HCT116 (cell line): Measurements from ENCODE around the gene ITGB6. TPM values are rescaled to one million over a fixed set of nuclear protein-coding genes. Genes with fewer than 3 reads are reported as not detected.

ENCODE experiments used
- ATAC-seq: fragments of 200-7000 bp; cut with Tn5 transposase; 2 replicates; pipeline ENCODE4 v1.9.1; 2020; ENCODE audit warnings: mild to moderate bottlenecking, moderate library complexity
- BruUV-seq: library from RNA; stranded (reverse); fragments of 400-500 nt; replicated peaks from 2 replicates; lab custom pipeline; 2021; lab: Mats Ljungman, UMichigan
- CTCF ChIA-PET: fragments of 300-600 bp; sonication (Branson Sonifier 250); formaldehyde crosslinking; loops from one replicate; lab custom pipeline; 2021; ENCODE audit warnings: antibody characterized with exemption; lab: Charles Lee
- POLR2A ChIA-PET: fragments of 300-600, 350-600 bp; sonication (Branson Sonifier 250); formaldehyde crosslinking; loops from one replicate; lab custom pipeline; 2021; ENCODE audit warnings: antibody characterized with exemption; lab: Charles Lee
- RAD21 ChIA-PET, 2 experiments: fragments of 300-600 bp; sonication (Branson Sonifier 250); formaldehyde crosslinking; loops; one replicate each; lab custom pipeline; 2023; ENCODE audit warnings: low total read pairs in 2 of 2; ENCODE audit not compliant: uncharacterized antibody in 2 of 2, unreplicated experiment in 2 of 2, low non-redundant PET in 1 of 2; lab: Charles Lee
- DNase-seq: peaks from one replicate; pipeline ENCODE4 v3.0.0-alpha.2; 2010; ENCODE audit warnings: low read depth, low spot score
- H2AFZ ChIP-seq: fragments of 200-600 bp; shearing (Covaris generic), sonication (generic); 2 replicates; pipeline ENCODE4 v1.6.1; 2017; ENCODE audit warnings: low read depth, mixed run types, mixed read lengths, antibody characterized with exemption, low read length; ENCODE audit not compliant: poor library complexity, severe bottlenecking
- H3K27ac ChIP-seq: 2 replicates; pipeline ENCODE4 v1.5.1; 2012; ENCODE audit warnings: low read depth, low read length
- H3K27me3 ChIP-seq: fragments of 200-600 bp; sonication (generic); 2 replicates; pipeline ENCODE4 v1.6.1; 2016; ENCODE audit warnings: mixed run types, low read length, mixed read lengths; ENCODE audit not compliant: insufficient read depth
- H3K36me3 ChIP-seq, 2 experiments: fragments of 200-500 bp in 1 of 2; fragments of 200-600 bp in 1 of 2; sonication (Bioruptor generic) in 1 of 2; sonication (generic) in 1 of 2; 2 replicates each; pipeline versions ENCODE4 v1.5.1 to v1.6.1; 2014 to 2016; ENCODE audit warnings: low read length in 2 of 2, inconsistent platforms in 1 of 2, mixed read lengths in 1 of 2, mixed run types in 1 of 2; ENCODE audit not compliant: insufficient read depth in 2 of 2, control insufficient read depth in 1 of 2
- H3K4me1 ChIP-seq, 2 experiments: fragments of 200-600 bp in 1 of 2; sonication (generic) in 1 of 2; 2 replicates each; pipeline versions ENCODE4 v1.5.1 to v1.6.1; 2012 to 2017; ENCODE audit warnings: low read length in 2 of 2, inconsistent platforms in 1 of 2, mild to moderate bottlenecking in 1 of 2, mixed read lengths in 1 of 2, mixed run types in 1 of 2, moderate library complexity in 1 of 2; ENCODE audit not compliant: insufficient read depth in 2 of 2, control insufficient read depth in 1 of 2
- H3K4me2 ChIP-seq: fragments of 200-600 bp; sonication (generic); 2 replicates; pipeline ENCODE4 v1.6.1; 2017; ENCODE audit warnings: mixed run types, low read length, mixed read lengths
- H3K4me3 ChIP-seq, 2 experiments: fragments of 200-600 bp in 1 of 2; sonication (generic) in 1 of 2; replicated peaks in 1 of 2; 2 replicates each; pipeline ENCODE4 v1.5.1; 2011 to 2016; ENCODE audit warnings: low read length in 2 of 2, control low read depth in 1 of 2, low read depth in 1 of 2, mild to moderate bottlenecking in 1 of 2, mixed read lengths in 1 of 2, mixed run types in 1 of 2
- H3K79me2 ChIP-seq: fragments of 200-600 bp; sonication (generic); 2 replicates; pipeline ENCODE4 v1.6.1; 2017; ENCODE audit warnings: mild to moderate bottlenecking, mixed run types, low read length, moderate library complexity, mixed read lengths; ENCODE audit not compliant: insufficient read depth
- H3K9ac ChIP-seq: fragments of 200-600 bp; sonication (generic); 2 replicates; pipeline ENCODE4 v1.6.1; 2016; ENCODE audit warnings: low read length, mixed read lengths
- H3K9me2 ChIP-seq: fragments of 200-600 bp; sonication (generic), shearing (Covaris generic); 2 replicates; pipeline ENCODE4 v1.6.1; 2017; ENCODE audit warnings: mixed run types, mild to moderate bottlenecking, moderate library complexity; ENCODE audit not compliant: insufficient read depth
- H3K9me3 ChIP-seq, 2 experiments: fragments of 200-500 bp in 1 of 2; fragments of 200-600 bp in 1 of 2; sonication (Bioruptor generic) in 1 of 2; sonication (generic) in 1 of 2; 2 replicates each; pipeline ENCODE4 v1.6.1; 2014 to 2017; ENCODE audit warnings: low read length in 2 of 2, mixed read lengths in 2 of 2, inconsistent platforms in 1 of 2, low read depth in 1 of 2, mild to moderate bottlenecking in 1 of 2, mixed run types in 1 of 2, moderate library complexity in 1 of 2; ENCODE audit not compliant: control insufficient read depth in 1 of 2, insufficient read depth in 1 of 2
- H4K20me1 ChIP-seq: fragments of 200-600 bp; sonication (generic), shearing (Covaris generic); 2 replicates; pipeline ENCODE4 v1.6.1; 2017; ENCODE audit warnings: mixed run types, mild to moderate bottlenecking, moderate library complexity; ENCODE audit not compliant: insufficient read depth
- CBX3 ChIP-seq: IDR thresholded peaks from 2 replicates; pipeline ENCODE4 v1.6.1; 2012; ENCODE audit warnings: low read depth
- CTCF ChIP-seq, 3 experiments: fragments of 200-600 bp in 1 of 3; sonication (generic) in 1 of 3; IDR thresholded peaks in 2 of 3; conservative IDR thresholded peaks in 1 of 3; 2 replicates each; pipeline ENCODE4 v1.5.1; 2012 to 2017; ENCODE audit warnings: low read depth in 2 of 3, low read length in 2 of 3, antibody characterized with exemption in 1 of 3, borderline replicate concordance in 1 of 3, control low read depth in 1 of 3, mild to moderate bottlenecking in 1 of 3, mixed read lengths in 1 of 3, mixed run types in 1 of 3, moderate library complexity in 1 of 3; ENCODE audit not compliant: insufficient read depth in 1 of 3
- EZH2 ChIP-seq: fragments of 200-600 bp; sonication (generic); IDR thresholded peaks from 2 replicates; pipeline ENCODE4 v1.6.1; 2017; ENCODE audit warnings: antibody characterized with exemption, mixed run types
- EZH2phosphoT487 ChIP-seq: fragments of 200-600 bp; IDR thresholded peaks from 2 replicates; pipeline ENCODE4 v1.6.1; 2018; ENCODE audit warnings: antibody characterized with exemption, borderline replicate concordance
- FOSL1 ChIP-seq: IDR thresholded peaks from 2 replicates; pipeline ENCODE4 v1.6.1; 2012; ENCODE audit warnings: low read depth
- JUND ChIP-seq: IDR thresholded peaks from 2 replicates; pipeline ENCODE4 v1.6.1; 2012
- MAX ChIP-seq: IDR thresholded peaks from 2 replicates; pipeline ENCODE4 v1.6.1; 2012
- POLR2A ChIP-seq: IDR thresholded peaks from 2 replicates; pipeline ENCODE4 v1.7.0; 2011; ENCODE audit warnings: borderline replicate concordance; ENCODE audit not compliant: insufficient read depth, insufficient read length; ENCODE audit errors: extremely low read depth
- POLR2AphosphoS5 ChIP-seq: IDR thresholded peaks from 2 replicates; pipeline ENCODE4 v1.6.1; 2011; ENCODE audit warnings: mild to moderate bottlenecking, low read depth, low read length, moderate library complexity
- RAD21 ChIP-seq: IDR thresholded peaks from 2 replicates; pipeline ENCODE4 v1.6.1; 2012; ENCODE audit warnings: low read depth, mild to moderate bottlenecking
- REST ChIP-seq: IDR thresholded peaks from 2 replicates; pipeline ENCODE4 v1.6.1; 2012; ENCODE audit warnings: low read depth
- SIN3A ChIP-seq: IDR thresholded peaks from 2 replicates; pipeline ENCODE4 v1.6.1; 2012; ENCODE audit warnings: low read depth
- SRF ChIP-seq: IDR thresholded peaks from 2 replicates; pipeline ENCODE4 v1.6.1; 2012; ENCODE audit warnings: low read depth
- TCF7L2 ChIP-seq: IDR thresholded peaks from 2 replicates; pipeline ENCODE4 v1.7.0; 2011; ENCODE audit warnings: borderline replicate concordance, inconsistent platforms; ENCODE audit not compliant: insufficient read depth, insufficient read length; ENCODE audit errors: extremely low read depth
- YY1 ChIP-seq: IDR thresholded peaks from 2 replicates; pipeline ENCODE4 v1.6.1; 2011; ENCODE audit warnings: low read length, low read depth, moderate library complexity, mild to moderate bottlenecking; ENCODE audit not compliant: insufficient replicate concordance; ENCODE audit errors: extremely low read depth
- intact Hi-C: fragments of 100-400 bp; cut with micrococcal nuclease; formaldehyde crosslinking; loops from 2 replicates; pipeline ENCODE4 v1.10.0; 2022
- total RNA-seq: library from RNA; stranded (reverse); gene quantifications from one replicate; pipeline ENCODE4 v1.2.1, GENCODE V29; 2021; ENCODE audit not compliant: unreplicated experiment
- TF ChIP-seq, protein P1 (sequence below): IDR thresholded peaks from 2 replicates; pipeline ENCODE4 v1.6.1; 2012

ITGB6 gene
- total RNA-seq, 1 experiment from 2014 or later = 0.12 TPM

- no peak overlapping the region for H3K27ac ChIP-seq
- POLR2A ChIA-PET = no interaction called here
- intact Hi-C loops = no loop called here
- DNase-seq (no peak), ATAC-seq (no peak)
- H2AFZ ChIP-seq = no peak overlapping the region
- no peaks in the 10 kb centered on the region for H3K4me1 ChIP-seq
- RAD21 ChIA-PET = no interaction called here
- H3K4me2 ChIP-seq = no peak overlapping the region
- no peaks in the 10 kb centered on the region for H4K20me1 ChIP-seq
- CTCF ChIA-PET = no interaction called here
- no peaks in the 10 kb centered on the region for H3K79me2 ChIP-seq
- no peak overlapping the region for H3K9ac ChIP-seq
- BruUV-seq = no TSS peak
- no peaks in the 10 kb centered on the region for H3K9me3 ChIP-seq
- no peak overlapping the region for H3K4me3 ChIP-seq
- H3K36me3 ChIP-seq = no peaks in the 10 kb centered on the region
- no peaks in the 10 kb centered on the region for H3K9me2 ChIP-seq
- TF ChIP-seq FOSL1 (no peak), MAX (no peak), TCF7L2 (no peak), JUND (no peak), SIN3A (no peak), CBX3 (no peak), RAD21 (no peak), YY1 (no peak), EZH2phosphoT487 (no peak), POLR2AphosphoS5 (no peak), REST (no peak), CTCF (IDR thresholded peaks at IDR 0.05 in 2 of 3, conservative IDR thresholded peaks at IDR 0.05 in 1 of 3; ENCODE audit: borderline replicate concordance in 1 of 3, insufficient read depth in 1 of 3, low read depth in 2 of 3, low read length in 2 of 3) (no peak), EZH2 (no peak), SRF (no peak), POLR2A (no peak)
- TF ChIP-seq, protein P1, sequence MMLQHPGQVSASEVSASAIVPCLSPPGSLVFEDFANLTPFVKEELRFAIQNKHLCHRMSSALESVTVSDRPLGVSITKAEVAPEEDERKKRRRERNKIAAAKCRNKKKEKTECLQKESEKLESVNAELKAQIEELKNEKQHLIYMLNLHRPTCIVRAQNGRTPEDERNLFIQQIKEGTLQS = no peak
- H3K27me3 ChIP-seq = no peaks in the 10 kb centered on the region
These were observed 2.5 kb downstream of the ITGB6 start for GRCh38 chr2:160197587-160197986.
